ENCODE data around the gene CREBRF.

The CREBRF gene

DNA sequence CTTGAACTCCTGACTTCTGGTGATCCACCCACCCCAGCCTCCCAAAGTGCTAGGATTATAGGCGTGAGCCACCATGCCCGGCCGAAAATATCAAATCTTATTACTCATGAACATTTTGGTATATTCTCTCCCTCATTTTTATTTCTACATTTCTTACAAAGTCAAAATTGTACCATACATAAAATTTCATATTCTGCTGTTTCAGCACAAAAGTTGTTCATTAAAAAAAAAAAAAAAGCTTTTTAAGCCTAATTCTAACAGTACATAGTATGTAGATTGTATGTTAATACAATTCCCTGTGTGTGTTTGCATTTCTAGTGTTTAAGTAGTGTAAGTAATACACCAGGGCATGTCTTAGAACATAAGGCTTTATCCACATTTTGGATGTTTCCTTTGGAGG lies 103.1 kb downstream of the CREBRF start:
- DNase-seq (ENCODE audit: low read depth), result no peak

DNA sequence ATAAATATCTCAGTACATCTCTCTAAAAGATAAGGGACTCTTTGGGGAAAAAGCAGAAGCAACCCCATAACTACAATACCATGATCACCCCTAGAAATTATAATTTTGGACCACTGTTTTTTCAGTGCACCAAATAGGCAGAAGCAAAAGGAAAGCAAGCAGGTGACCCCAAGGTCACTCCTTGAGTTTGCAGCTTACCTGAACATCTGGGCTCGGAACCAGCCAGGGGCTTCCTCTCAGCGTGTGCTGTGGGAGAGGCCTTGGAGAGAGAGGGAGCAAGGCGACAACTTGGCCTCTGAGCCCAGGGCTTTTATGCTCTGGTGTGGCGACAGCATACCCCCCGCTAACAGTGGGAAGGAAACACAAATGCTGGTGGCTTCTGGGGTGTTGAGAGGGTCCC lies 105.0 kb downstream of the CREBRF start:
- DNase-seq (ENCODE audit: low read depth), result no peak

DNA sequence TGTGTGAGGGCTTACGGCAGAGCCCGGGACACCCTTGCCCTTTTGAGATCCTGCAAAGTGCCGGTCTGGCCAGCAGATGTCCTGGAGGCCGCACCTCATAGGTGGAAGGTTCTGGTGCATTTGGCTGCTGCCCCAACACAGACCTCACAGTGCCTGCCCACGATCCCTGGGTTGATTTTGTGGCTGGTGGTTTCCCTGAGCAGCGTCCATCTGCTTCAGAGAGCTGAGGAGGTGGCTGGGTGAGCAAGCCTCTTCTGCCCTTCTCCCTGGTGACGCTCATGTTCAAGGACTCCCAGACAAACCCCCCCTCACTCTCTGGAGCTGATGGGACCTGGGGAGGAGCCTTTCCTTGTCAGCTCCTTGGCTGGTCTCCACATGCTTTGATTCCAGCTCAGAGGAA lies 107.1 kb downstream of the CREBRF start:
- no peak for DNase-seq (ENCODE audit: low read depth)

DNA sequence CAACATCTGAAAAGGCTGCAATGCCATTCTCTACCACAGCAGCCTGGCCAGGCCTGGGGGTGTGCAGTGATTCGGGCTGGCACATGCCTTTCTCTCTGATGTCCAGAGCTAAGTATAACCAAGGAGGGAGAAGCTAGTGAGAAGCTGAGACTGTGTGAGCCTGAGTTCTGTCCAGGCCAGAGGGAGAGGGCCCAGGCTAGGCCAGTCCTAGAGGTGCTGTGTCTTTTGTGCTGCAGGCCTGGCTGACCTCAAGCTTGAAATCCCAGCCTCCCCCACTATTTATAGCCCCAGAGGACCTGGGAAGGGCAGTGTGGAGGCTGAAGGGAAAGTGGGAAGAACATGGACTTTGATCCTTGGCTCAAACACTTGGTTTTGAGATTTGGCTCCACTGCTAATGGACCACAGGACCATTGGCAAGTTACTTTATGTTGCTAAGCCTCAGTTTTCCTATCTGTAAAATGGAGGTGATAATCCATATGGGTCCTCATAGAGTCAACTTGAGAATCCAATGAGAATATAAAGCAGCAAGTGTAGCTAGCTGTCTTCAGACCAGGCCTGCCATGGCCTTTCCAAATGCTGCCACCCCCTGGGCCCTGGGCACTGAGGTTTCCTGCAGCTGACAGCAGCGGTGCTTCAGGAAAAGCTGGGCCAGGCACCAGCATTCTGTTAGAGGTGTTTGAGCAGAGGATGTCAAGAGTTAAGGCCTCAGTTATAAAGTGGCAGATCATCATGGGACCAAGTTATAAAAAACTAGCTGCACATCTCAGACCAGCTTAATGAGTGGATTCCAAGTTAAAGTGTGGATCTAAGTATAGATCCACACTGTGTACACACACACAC lies 109.2 kb downstream of the CREBRF start:
- DNase-seq (ENCODE audit: low read depth), result no peak

DNA sequence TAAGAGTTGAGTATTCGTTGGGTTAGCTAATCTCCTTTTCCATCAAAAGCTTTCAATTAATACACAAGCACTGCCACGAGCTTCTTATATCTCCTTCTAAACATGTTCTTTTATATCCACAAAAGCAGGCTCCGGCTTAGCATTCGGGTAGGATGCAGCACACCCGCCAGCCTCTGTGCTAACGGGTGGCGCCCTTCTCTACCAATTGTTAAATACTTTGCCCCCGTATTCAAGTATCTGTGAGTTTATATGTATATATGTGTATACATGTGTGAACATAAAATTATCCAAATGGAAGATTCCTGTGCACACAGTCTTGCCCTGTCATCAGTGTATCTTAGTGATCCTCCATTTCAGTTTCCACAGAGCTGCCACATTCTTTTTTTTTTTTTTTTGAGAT lies 116.0 kb downstream of the CREBRF start:
- no peak for DNase-seq (ENCODE audit: low read depth)

DNA sequence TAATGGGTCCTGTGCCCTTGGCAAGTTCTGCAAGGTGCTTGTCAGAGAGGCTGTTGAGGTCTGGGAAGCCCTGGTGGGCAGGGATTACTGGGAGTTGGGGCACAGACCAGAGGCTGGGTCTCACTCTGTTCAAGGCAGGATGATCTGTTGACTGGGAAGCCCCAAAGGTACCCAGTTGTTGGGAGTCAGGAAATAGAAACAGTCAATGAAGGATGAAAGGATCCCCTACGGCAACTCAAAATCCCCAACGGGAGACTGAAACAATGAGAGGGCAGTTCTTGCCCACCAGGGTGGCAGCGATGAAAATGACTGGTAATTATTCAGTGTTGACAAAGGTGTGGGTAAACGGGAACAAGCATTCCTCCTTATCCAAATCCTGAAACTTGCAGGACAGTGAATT lies 119.4 kb downstream of the CREBRF start:
- DNase-seq (ENCODE audit: low read depth), result no peak

DNA sequence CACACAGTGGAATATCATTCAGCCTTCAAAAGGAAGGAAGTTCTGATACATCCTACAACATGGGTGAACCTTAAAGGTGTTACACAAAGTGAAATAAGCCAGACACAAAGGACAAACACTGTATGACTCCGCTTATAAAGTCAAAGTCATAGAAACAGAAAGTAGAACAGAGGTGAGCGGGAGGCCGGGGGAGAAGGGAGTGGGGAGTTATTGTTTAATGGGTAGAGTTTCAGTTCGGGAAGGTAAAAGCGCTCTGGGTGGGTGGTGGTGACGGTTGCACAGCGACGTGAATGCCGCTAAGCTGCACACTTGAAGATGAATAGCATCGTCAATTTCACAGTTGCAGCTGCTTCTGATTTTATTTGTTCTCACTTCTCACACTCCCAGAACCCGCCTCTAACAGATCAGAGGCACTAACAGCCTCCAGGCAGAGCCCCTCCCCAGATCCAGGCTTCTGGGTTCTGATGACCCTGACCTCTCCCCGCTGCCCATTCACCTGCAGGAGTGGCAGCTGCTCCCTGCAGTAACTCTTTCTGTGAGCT lies 122.3 kb downstream of the CREBRF start:
- DNase-seq (ENCODE audit: low read depth), result no peak

DNA sequence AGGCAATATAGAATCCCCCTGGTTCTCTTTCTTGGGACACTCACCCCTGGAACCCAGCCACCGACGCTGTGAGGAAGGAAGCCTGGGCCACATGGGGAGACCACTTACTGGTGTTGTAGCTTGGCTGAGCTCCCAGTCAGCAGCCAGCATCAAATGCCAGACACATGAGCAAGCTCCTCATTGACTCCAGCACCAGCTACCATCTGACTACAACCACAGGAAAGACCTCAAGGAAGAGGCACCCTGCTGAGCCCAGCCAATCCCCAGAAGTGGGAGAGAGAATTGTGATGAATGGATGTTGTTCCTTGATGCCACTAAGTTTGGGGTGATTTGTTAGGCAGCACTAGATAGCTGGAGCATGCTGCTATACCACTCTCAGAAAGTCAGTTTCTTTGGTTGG lies 124.2 kb downstream of the CREBRF start:
- DNase-seq (ENCODE audit: low read depth), result no peak

DNA sequence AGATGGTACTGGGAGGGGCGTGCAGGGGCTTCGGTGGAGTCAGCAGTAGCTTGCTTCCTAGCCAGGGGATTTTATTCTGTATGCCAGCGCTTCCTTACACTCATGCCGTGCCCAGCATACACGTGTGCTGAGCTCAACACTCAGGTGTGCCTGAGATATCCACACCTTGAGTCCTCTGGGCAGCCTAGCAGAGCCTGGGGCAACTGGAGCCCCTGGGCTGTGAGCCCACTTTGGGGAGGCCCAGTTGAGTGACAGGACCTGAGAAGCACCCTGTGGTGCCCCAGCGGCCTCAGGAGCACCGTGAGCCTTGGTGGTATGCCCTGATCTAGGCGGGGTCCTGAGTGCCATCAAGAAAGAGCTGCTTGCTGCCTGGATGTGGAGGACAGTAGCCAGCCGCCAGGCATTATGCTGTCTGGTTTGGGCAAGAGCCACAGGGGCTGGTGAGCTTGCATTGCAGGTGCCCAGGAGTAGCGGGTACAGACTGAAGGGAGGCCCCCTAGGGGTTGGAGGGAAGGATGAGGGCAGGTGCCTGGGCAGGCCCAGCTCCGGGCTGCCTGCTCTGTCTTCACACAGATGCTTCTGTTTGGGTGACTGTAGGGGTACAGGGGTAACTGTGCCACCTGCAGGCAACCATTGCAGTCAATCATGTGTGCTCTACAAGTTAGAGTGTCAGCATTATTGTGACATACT lies 131.0 kb downstream of the CREBRF start:
- no peak for DNase-seq (ENCODE audit: low read depth)

DNA sequence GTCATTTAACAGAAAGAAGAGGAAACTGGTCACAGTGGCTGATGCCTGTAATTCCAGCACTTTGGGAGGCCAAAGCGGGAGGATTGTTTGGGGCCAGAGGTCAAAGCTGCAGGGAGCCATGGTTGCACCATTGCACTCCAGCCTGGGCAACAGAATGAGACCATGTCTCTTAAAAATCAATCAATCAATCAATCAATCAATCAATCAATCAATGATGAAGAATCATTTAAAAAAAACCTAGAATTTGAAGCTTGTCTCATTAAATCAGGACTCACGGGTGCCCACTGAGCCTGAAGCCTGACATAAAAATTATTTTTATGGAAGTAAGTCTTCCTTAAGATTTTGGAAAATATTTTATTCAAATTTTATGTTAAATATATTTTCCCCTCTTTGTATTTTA lies 132.1 kb downstream of the CREBRF start:
- no peak for DNase-seq (ENCODE audit: low read depth)

Measured in activated T-cell treated with anti-CD3 and anti-CD28 coated beads for 1 hour (primary cell).